Neural progenitor cell (in vitro differentiated cells): ENCODE data around the gene POM121.
"Not testable (repeated sequence)": the region's sequence is repeated elsewhere in the genome, so short reads cannot be mapped to it uniquely, and the experiment has no call there.

ENCODE experiments used
- CTCF ChIP-seq: fragments of 200-600 bp; sonication (generic); IDR thresholded peaks from 2 replicates; pipeline ENCODE4 v1.5.1; 2017; ENCODE audit warnings: antibody characterized with exemption, mild to moderate bottlenecking
- EZH2 ChIP-seq: fragments of 200-600 bp; sonication (generic); IDR thresholded peaks from 2 replicates; pipeline ENCODE4 v1.6.1; 2017; ENCODE audit warnings: antibody characterized with exemption, mild to moderate bottlenecking, moderate library complexity

- not testable (repeated sequence) for TF ChIP-seq EZH2, CTCF
Observed at GRCh38 chr7:72942956-72943355, 18.1 kb downstream of the POM121 start.
